GM18858 (cell line): ENCODE results near the gene ZNF205.
A peak's percentile ranks its signal among the peaks of the same experiment; 100 is the strongest.
"Not testable (repeated sequence)": the region's sequence is repeated elsewhere in the genome, so short reads cannot be mapped to it uniquely, and the experiment has no call there.

Source experiments
- ATAC-seq: cut with Tn5 transposase; IDR thresholded peaks from one replicate; pipeline ENCODE4 v1.9.1; 2021; ENCODE audit not compliant: unreplicated experiment

ZNF205 gene

DNA sequence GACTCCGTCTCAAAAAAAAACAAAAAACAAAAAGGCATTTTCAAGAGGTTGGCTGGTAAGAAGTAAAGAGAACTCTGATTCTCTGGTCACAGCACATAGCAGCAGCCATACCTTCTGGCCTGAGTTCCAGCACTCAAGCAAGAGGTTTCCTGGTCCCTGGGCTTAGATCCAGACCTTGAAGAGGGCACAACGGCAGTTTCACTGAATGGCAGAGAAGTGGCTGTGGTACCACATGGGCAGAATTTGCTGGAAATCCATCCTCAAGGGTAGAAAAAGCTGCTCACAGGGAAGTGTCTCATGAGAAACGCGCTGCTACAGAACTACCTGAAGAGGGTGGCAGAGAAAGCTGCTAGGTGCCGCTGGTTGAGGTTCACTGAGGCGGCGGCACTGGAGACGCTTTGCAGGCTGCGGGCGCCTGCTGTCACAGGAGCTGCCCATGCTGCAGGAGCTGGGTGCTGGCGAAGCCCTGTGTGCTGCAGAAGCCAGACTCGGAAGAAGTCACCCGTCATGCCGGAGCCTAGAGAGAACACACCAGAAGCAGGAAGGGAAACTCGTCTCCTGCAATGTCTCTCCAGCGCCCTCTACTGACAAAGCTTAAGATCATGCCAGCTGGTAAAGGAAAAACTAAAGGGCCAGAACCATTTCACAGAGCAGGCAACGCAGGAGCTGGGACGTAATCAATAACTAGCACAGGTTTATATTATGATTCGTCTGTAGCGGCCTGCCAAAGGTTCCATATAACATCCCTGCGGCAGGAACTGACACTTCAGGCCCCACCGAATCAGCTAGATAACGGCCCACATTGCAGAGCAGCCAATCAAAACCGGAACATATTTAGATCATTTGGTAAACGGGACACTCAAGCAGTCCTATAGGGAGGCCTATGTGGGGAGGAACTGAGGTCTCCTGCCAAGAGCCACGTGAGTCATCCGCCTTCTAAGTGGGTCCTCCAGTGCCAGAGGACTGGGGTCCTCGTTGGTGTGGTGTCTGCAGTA, 17.0 kb downstream of the ZNF205 start:
- no peak for ATAC-seq

DNA sequence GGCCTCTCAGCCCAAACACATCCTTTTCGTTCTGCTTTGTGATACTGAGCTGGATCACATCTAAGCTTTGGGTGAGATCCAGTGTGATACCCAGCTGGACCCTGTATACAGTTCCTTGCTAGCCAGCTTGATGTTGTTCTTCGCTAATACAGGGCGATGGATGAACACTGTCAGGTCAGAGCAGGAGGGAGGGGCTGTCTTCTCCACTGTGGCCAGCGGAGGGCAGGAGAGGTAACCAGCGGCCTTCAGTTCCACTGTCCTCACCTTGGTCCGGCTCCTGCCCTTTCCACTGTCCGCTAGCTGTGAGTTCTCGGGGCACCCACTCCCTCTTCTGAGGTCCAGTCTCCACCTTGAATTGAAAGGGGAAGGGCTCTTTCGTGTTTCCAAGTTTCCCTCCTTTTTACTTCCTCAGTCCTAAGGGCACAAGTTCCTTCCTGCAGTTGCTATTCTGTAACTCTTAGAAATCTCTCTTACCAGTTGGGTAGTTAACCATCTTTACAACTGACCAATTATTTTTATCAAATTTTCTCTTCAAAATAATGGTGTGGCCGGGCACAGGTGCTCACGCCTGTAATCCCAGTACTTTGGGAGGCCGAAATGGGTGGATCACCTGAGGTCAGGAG, 19.5 kb downstream of the ZNF205 start:
- ATAC-seq: no peak

DNA sequence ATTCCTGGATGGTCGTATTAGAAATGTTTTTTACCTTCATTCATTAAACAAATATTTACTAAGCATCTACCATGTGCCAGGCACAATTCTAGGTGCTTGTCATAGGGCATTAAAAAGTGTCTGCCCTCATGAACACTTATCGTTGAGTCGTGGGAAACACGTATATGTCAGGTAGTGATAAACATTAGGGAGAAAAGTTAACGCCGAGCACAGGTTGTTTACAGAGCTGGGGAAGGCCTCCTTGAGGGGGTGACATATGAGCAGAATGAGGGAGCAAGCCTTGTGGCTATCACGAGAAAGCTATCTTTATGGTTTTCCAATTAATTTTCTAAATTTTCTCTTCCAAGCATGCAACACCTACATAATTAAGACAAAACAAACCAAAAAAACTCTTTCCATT, 21.5 kb downstream of the ZNF205 start:
- no peak for ATAC-seq

DNA sequence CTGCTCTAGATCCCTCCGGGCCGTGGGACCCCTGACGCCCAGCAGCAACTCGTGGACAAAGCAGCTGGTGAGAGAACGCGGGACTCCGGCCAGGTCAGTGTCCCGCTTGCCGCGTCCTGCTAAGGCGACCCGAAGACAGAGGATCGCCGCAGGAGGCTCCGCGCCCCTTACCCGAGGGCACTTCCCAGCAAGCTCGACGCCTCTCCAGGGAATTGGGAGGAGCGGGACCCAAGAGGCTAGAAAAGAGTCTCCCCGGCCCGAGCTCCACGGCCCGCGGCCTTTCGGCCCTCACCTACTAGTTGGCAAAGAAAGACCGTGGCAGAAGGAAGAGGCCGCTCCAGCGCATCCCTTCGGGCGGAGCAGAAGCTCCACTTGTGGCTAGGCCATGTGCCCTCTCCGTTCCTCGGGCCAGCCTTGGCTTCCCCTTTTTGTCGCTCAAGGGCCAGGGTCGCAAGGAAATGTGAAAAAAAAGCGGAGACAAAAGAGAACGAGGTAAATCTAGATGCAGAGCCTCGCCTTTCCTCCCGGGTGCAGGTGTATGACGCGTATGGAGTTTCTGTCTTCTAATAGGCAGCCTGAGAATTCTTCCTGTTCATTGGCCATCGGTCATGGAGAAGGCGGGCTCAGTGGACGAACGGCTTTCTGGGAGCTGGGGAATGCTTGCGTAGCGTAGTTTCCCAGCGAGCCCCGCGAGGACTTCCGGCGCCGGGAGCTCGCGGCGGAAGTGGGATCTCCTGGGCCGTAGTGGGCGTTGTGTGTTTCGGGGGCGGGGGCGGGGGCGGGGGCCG, 22.1 kb downstream of the ZNF205 start, which contains the start of gene ZNF213:
Gene ZNF213, plus strand, starts transcription at position 692 of the 788 bp plus-strand sequence. CDS start 2,252 bp downstream, outside the sequence.
- ATAC-seq: peak; percentile 81

DNA sequence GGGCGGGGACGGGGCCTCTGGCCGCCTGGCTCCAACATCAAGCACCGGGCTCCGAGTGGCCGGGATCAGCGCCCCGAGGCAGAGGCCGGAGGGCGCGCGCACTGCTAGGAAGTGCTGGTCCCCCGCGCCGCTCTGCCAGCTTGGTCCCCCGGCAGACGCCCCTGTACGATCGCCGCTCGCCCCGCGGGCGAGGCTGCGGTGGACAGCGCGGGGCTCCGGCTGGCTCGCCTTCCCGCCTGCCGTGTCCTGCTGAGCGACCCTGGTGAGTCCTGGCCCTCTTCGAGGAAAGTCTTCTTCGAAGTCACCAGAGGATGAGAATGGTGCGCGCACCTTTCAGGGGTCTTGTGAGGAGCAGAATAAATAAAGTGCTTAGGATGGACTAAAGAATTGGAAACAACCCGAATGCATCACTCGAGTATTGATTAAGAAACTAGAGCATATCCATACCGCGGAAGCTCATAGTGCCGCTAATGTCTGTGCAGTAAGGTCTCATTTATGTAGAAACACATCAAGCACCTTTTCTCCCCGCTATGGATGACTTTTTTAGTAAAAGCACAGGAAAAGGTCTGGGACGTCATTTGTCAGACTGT, 22.8 kb downstream of the ZNF205 start:
- ATAC-seq: no peak

DNA sequence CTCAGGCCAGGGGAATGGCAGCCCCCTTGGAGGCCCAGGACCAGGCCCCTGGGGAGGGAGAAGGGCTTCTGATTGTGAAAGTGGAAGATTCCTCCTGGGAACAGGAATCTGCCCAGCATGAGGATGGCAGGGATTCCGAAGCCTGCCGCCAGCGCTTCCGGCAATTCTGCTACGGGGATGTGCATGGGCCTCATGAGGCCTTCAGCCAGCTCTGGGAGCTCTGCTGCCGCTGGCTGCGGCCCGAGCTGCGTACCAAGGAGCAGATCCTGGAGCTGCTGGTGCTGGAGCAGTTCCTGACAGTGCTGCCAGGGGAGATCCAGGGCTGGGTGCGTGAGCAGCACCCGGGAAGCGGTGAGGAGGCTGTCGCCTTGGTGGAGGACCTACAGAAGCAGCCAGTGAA, 24.9 kb downstream of the ZNF205 start:
- ATAC-seq: no peak

DNA sequence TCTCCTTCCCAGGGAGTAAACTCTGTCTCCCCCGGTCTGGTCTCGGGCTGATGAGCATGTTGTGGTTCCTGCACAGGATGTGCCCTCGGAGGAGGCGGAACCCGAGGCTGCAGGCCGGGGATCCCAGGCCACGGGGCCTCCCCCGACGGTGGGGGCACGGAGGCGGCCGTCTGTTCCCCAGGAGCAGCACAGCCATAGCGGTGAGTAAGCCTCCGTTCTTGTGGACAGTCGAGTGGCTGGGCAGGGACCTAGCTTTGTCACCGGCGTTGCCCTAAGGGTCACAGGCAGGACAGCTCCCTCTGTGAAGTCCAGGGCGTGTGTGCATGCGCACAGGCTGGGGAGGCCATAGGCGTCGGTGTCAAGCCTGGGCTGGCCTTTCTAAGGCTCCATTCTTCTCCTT, 26.0 kb downstream of the ZNF205 start:
- no peak for ATAC-seq

DNA sequence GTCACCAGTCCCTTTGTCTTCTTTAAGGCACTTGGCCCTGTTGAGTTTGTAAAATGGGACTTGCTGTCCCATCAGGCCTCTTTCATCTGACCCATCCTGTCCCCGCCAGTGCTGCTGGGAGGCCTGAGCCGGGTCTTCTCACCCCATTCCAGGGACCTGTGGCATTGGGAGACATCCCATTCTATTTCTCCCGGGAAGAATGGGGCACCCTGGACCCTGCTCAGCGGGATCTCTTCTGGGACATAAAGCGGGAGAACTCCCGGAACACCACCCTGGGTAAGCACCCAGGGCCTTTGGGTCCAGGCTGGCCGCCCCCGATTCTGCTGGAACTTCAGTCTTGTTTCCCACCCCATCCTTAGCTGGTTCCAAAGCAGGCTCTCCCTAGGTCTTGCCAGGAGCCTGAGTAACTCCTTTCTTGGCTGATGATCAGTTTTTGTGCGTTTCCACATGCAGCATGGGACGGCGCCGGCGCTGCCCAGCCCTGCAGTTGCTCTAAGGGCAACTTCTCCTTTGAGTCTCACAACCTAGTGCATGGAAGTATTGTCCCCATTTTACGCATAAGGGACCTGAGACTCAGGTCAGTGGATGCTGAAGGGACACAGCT, 26.5 kb downstream of the ZNF205 start:
- no peak for ATAC-seq

DNA sequence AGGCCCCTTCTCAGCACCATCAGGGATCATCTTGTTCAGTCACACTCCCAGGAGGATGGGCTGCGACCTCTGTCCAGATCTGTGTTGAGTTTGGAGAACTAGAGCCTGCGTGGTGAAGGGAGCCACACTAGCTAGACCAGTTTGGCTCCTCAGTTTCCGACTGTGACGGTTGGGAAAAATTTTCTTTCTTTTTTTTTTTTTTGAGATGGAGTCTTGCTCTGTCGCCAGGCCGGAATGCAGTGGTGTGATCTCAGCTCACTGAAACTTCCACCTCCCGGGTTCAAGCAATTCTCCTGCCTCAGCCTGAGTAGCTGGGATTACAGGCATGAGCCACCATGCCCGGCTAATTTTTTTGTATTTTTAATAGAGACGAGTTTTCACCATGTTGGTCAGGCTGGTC, 27.2 kb downstream of the ZNF205 start:
- ATAC-seq: not testable (repeated sequence)

DNA sequence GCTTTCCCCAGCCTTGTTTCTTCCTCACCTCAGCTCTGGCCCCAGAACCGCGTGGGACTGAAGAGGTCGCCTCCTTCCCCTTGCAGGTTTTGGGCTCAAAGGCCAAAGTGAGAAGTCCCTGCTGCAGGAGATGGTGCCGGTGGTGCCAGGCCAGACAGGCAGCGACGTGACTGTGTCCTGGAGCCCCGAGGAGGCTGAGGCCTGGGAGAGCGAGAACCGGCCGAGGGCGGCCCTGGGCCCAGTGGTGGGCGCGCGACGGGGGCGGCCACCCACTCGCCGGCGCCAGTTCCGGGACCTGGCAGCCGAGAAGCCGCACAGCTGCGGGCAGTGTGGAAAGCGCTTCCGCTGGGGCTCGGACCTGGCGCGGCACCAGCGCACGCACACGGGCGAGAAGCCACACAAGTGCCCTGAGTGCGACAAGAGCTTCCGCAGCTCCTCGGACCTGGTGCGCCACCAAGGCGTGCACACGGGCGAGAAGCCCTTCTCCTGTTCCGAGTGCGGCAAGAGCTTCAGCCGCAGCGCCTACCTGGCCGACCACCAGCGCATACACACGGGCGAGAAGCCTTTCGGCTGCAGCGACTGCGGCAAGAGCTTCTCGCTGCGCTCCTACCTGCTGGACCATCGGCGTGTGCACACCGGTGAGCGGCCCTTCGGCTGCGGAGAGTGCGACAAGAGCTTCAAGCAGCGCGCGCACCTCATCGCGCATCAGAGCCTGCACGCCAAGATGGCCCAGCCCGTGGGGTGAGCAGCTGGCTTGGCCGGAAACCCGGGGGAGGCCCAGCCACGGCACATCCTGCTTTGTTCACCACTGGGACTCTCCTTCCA, 28.4 kb downstream of the ZNF205 start:
- ATAC-seq: no peak

DNA sequence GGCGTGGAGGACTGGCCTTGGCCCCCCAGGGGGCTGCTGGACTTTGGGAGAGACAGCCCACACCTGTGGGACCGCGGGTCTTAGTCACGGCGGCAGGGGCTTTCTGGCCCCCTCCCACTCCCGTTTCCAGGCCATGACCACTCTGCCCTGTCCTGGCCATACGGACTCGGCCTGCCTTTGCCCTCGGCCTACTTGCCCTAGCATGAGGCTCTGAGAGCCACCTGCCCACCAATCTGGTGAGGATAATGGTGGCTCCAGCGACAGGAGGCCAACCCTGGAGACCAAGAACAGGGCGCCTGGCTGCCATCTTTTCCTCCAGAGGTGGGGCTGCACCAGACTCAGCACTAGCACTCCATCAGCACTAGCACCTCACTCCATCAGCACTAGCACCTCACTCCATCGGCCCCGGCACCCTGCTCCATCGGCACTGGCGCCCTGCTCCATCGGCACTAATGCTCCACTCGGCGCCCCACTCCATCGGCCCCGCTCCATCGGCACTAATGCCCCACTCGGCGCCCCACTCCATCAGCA, 29.5 kb downstream of the ZNF205 start:
- no peak for ATAC-seq

DNA sequence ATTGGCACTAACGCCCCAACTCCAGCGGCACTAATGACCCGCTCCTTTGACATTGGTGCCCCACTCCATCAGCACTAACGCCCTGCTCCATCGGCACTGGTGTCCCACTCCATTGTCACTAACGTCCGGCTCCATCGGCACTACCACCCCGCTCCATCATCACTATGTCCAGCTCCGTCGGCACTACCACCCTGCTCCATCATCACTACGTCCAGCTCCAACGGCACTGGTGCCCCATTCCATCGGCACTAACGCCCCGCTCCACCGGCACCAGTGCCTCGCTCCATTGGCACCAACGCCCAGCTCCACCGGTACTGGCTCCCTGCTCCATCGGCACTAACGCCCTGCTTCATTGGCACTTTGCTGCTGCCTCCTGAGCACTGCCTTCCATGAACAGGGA, 29.9 kb downstream of the ZNF205 start:
- no peak for ATAC-seq

DNA sequence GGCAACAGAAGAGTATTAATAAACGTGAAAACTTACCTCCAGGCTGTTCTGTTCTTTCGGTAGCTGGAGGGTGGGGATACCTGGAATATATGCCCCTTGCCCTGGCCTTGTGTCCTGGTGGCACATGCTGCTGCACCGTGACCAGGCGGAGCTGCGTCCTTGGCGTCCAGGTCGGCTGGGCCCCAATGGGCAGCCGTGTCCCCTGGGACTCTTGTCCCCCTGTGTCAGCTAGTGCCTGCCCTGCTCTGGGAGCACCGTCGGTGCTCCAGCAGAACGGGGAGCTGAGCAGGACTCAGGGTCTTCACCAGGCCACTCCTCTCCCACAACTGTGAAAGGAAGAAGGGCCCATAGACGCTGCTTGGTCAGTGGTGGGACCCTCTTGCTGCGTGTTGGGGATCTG, 30.4 kb downstream of the ZNF205 start:
- no peak for ATAC-seq

DNA sequence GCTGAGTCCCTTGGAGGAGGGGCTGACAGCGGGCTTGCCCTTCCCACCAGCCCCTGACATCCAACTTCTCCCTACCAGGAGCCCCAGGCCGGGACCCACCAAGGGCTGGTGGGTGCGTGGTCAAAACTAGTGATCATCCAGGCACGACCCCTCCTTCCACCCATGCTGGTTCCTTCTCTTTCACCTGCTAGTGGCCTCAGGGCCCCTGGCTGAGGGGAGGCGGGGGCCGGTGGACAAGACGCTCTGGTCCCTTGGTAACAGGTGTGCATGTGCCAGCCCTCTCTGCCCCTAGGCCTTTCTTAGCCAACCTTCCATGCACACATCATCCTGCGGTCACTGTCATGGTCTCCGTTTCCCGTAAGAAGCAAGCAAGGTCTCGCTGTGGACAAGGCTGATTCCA, 30.8 kb downstream of the ZNF205 start:
- ATAC-seq: no peak

DNA sequence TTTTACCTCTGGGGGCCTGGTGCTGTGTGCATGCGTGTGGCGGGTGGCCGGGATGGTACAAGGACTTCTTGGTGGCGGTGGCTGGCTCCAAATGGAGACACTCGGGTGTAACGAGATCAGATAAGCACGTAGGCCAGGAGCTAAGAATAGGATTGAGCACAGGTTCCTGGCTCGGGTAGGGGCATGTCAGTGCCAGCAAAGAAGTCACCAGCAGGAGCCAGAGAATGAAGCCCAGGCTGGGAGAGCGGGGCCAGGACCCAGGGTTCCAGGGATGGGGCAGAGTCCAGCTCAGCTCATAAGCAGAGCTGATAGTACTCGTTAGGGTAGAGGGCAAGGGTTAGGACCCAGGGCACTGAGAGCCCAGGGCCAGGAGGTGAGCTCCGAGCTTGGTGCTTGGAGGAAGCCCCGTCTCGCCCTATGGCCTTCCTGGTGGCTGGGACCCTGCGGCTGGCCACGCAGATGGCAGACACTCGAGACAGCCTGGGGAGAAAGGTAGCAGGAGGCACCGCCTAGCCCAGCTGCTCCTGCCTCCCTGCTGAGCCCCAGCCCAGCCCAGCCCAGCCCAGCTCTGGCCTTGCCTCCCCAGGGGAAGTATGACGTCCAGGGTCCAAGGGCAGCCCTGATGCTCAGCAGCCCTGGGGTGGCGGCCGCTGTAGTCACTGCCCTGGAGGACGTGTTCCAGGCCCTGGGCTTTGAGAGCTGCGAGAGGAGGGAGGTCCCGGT, 31.4 kb downstream of the ZNF205 start:
- ATAC-seq: no peak

DNA sequence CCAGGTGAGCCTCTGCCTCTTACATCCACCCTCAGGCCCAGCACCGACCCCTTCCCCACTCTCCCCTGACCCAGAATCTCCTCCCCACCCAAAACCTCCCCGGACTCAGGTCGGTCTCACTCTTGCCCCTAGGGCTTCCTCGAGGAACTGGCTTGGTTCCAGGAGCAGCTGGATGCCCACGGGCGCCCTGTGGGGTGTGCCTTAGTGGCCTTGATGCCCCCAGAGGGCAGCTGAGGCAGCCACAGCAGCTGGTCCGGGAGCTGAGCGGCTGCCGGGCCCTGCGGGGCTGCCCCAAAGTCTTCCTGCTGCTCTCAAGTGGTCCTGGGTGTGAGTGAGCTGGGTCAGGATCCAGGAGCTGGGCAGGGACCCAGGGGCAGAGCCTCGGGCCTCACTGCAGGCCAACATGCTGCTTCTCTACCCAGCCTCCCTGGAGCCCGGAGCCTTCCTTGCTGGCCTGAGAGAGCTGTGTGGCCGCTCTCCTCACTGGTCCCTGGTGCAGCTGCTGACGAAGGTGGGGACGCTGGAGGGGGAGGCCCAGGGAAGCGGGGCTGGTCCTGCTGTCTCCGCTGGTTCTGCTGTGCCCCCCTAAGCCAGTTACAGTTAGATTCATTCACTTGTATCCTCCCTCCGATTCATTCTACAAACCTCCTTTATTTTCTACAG, 32.1 kb downstream of the ZNF205 start:
- ATAC-seq: no peak

DNA sequence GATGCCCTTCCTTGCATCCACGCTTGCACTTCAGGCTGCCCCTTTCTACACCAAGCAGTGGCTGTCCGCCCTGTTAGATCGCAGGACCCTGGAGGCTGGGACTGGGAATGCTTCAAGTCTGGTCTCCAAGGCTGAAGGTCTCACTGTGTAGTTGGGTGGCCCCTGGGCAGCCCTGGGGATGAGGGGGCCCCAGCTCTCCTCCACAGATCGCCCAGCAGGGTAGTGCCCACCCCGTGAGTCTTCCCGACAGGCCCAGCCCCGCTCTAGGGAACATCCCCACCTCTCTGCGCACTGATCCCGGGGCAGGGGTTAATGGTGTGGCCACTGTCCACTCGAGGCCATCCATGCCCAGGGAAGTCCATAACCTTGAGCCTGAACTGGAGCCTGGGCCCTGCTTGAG, 32.8 kb downstream of the ZNF205 start:
- no peak for ATAC-seq

DNA sequence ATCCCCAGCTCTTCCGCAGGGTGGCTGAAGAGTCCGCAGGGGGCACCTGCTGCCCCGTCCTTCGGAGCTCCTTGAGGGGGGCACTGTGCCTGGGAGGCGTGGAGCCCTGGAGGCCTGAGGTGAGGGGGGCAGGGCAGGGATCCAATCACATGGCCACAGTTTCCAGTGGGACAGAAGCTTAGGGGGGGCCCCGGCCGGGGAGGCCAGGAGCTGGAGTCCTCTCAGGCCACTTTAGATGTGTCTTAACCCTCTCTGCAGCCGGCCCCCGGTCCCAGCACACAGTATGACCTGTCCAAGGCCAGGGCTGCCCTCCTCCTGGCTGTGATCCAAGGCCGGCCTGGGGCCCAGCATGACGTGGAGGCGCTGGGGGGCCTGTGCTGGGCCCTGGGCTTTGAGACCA, 33.3 kb downstream of the ZNF205 start:
- ATAC-seq: no peak
